Hematopoietic multipotent progenitor cell treated with erythropoietin and hydrocortisone succinate and interleukin-3 and kit ligand, for 6 days (in vitro differentiated cells): ENCODE results near the gene NR2F2.
"Not testable (repeated sequence)": the region's sequence is repeated elsewhere in the genome, so short reads cannot be mapped to it uniquely, and the experiment has no call there.

Source experiments
- DNase-seq: peaks from one replicate; pipeline ENCODE4 v3.0.0-alpha.2; 2015

NR2F2 gene

GRCh38 chr15:96374499-96374898, 44.0 kb downstream of the NR2F2 start:
- DNase-seq, result no peak

DNA sequence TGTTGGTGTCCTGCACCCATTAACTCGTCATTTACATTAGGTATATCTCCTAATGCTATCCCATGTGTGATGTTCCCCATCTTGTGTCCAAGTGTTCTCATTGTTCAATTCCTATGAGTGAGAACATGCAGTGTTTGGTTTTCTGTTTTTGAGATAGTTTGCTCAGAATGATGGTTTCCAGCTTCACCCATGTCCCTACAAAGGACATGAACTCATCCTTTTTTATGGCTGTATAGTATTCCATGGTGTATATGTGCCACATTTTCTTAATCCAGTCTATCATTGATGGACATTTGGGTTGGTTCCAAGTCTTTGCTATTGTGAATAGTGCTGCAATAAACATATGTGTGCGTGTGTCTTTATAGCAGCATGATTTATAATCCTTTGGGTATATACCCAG, 49.1 kb downstream of the NR2F2 start:
- DNase-seq, result not testable (repeated sequence)

DNA sequence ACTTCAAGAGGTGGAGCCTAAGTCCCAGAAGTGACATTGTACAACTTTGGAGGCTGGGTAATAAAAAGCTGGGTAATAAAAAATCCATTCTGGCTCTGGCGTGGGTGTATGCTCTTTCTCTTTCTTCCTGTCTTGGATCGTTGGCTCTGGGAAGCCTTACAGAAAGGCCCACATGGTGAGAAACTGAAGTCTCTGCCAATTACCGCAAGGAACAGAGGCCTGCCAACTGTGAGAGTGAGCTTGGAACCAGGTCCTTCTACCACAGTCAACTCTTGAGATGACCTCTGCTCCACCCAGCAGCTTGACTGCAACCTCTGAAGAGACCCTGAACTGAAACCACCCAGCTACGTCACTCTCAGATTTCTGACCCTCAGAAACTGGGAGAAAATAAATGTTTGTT, 51.0 kb downstream of the NR2F2 start:
- no peak for DNase-seq

DNA sequence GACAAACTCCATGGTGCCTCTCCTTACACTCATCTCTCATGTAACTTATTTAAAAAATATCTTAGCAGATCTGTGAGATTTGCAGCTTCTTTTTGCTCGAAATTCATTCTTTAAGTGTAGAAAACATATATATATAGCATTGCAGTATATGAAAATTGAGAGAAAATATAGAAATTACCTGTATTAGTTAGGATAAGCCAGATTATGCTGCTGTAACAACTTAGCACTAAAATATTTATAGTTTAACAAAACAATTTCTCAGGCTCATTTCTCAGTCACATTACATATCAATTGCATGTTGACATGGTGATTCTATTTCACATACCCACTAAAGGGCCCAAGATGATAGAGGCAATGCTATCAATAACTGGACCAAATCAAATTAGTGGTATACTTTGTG, 54.7 kb downstream of the NR2F2 start:
- DNase-seq, result no peak

- no peak for DNase-seq
Measured at GRCh38 chr15:96388673-96389072, 58.2 kb downstream of the NR2F2 start.
